GM18498 (cell line): ENCODE measurements around the gene DNAH3.

ENCODE experiments used
- ATAC-seq: cut with Tn5 transposase; IDR thresholded peaks from one replicate; pipeline ENCODE4 v1.9.1; 2021; ENCODE audit warnings: mild to moderate bottlenecking, moderate library complexity; ENCODE audit not compliant: unreplicated experiment

DNAH3 gene

GRCh38 chr16:20910781-20911321, 239.8 kb downstream of the DNAH3 start:
- no peak for ATAC-seq

- ATAC-seq, result no peak
These were observed 244.0 kb downstream of the DNAH3 start for GRCh38 chr16:20906341-20907255.

DNA sequence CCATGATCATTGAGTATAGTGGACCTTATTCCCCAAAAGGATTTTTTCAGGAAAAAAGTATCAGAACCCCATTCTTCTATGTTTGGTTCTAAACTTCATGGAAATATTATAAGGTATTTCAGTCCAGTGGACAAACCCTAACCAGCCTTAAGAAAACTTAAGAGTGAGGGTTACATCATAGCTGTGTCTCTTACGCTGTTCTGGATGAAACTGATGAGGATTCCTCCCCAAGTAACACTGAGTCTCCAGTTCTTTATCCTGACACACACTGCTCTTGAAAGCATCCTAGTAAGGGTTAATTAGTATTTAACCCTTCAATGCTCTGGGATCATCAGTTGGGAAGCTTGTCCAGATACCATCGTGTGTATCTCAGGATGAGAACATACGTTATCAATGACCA, 245.1 kb downstream of the DNAH3 start:
- no peak for ATAC-seq

DNA sequence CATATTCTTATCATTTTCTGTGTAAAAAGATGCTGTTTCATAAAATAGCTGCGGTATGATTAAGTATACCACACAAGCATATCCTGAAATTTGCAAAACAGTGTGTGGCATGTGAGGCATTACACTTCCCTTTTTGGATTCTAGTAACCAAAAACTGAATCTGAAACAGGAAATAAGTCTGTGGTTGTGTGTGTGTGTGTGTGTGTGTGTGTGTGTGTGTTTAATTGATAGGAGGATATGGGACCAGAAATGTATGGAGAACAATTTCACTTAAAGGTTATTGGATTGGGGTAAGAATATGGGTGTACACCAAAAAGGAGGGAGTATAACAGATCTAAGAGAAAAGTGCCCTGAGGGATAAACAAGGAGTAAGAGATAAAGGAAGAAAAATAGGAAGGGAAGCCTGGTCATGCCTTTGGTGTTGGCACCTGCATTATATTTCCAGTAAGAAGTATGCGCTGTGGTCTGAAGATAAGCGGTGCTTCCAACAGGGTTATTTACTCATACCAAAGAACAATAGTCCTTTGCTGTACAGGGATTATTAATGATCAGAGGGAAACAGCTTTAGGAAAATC, 246.1 kb downstream of the DNAH3 start:
- ATAC-seq, result no peak

- ATAC-seq, result no peak
These were observed 246.6 kb downstream of the DNAH3 start for GRCh38 chr16:20903899-20904506.

DNA sequence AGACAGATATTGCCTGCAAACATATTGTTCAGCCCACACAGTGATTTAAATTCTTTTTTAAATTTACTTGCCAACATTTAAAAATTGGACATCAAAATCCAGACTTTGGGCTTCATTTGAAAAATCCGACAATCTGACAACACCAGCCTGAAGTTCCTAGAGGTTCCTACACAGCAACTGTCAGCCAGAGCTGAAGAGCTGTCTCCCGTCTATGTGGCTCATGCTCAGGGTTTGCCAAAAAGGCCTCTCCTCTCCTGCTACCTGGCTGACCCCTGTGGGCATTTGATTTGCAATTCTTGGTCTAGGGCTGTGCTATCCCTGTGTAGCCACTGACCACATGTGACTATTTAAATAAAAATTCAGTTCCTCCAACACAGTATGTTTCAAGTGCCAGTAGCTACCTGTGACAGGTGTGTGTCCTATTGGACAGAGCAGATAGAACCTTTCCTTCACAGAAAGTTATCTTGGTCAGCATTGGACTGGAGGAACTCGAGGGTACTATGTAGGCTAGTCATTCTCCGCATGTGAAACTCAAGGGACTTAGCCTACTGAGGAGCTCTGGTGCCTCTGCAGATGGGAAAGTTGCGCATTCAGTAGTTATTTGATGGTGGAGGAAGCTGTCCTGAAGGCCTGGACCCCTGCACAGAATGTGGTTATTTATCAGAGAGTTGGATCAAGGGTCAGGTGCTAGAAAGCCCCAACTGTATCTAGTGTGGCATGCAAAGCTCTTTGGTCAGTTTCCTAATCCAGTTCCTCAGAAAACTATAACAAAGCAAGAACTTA, 247.3 kb downstream of the DNAH3 start:
- no peak for ATAC-seq

GRCh38 chr16:20902426-20902825, 248.2 kb downstream of the DNAH3 start:
- ATAC-seq, result no peak

DNA sequence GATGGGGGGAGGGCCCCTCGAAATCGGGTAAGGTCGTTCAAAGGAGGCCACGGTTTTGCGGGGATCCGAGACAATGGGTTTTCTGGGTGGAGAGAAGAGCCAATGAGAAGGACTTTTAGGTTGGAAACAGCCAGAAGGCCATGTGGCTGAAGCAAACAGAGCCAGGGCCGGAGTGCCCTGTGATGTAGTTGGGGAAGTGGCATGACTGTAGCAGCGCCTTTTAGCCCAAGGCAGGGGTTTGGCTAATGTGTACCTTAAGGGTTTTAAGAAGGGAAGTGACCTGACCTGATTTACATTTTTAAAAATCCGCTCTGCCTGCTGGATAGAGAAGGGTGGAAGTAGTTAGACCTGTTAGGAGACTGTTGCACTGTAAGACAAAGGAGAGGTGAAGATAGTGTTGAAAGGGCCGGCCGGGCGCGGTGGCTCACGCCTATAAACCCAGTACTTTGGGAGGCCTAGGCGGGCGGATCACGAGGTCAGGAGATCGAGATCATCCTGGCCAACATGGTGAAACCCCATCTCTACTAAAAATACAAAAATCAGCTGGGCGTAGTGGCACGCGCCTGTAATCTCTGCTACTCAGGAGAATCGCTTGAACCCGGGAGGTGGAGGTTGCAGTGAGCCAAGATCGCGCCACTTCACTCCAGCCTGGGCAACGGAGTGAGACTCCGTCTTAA, 249.1 kb downstream of the DNAH3 start:
- ATAC-seq, result no peak

GRCh38 chr16:20901068-20901435, 249.6 kb downstream of the DNAH3 start:
- no peak for ATAC-seq

DNA sequence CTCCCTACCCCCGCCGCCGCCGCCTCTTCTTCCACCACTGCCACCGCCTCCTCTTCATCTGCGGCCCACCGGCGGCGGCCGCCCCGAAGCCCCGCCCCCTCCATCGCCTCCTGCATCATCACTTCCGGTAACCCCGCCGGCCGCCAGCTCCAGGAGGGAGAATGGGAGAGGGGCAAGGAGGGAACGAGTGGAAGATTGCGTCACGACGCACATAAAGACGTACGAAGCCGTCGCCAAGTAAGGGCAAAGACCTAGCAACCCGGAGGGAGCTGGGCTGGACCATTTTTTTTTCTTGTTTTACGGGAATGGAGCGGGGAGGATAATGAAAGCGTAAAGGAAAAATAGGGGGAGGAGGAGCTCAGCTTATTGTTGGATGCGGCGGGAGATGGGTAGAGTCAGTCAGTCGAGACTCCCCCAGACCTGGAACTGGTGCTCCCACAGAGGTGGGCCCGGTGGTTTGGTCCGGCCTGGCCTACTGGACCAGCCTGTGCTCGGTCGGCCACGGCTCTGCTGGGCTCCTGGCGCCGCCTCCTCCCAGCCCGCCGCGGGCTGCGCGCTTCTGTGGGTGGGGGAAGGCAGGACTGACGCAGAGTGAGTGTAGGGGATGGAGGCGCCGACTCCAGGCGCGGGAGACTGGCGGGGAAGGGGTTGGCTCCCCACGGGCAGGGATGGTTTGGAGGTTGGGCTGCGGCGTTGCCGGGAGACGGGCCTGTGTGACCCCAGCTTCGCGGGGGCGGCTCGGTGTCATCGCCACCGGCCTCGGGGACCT, 250.2 kb downstream of the DNAH3 start, which contains the start of the genes DCUN1D3 and LYRM1:
TSS of gene DCUN1D3 (minus strand) at position 60 of the 769 bp plus-strand sequence. CDS start 37,820 bp downstream, outside the sequence.
TSS of gene LYRM1 (plus strand) at position 473 of the 769 bp plus-strand sequence. CDS start 14,785 bp downstream, outside the sequence.
- ATAC-seq, result peak; percentile 81

DNA sequence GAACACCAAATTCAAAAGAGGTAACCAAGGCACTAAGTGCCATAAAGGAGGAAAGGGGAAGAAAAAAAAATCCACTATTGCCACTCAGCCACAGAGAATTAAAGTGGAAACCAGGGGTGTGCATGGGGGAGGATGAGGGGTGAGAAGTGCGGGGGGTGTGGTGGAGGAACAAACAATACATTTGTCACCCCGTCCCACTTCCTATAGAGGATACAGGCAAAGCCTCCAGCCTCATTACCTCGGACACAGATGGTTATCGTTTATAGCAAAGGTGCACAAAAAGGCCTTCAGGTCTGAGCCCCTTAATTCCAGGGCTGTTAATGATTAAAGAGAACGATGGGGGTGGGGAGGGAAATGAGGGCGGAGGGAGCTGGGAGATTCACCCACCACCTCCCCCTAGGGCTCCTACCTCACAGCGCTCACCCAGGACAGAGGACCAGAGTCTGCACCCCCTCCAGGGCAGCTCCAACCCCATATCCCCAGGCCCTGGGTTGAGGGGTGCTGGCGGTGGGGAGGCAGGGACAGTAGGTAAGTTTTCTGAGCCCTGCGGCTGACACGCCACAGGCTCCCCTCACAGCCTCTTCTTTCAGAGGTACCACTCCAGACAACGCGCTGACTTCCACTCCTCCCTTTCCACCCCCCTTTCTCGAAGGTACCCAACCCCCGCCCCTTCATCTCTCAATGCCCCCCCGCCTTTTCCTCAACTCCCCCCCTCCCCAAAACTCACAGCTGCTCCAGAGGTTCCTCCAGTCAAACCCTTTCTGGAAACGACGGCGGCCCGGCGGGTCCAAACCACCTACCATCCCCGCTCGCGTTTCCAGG, 251.0 kb downstream of the DNAH3 start:
- ATAC-seq, result no peak

- no peak for ATAC-seq
These were observed 251.6 kb downstream of the DNAH3 start for GRCh38 chr16:20899071-20899470.

GRCh38 chr16:20897922-20898321, 252.7 kb downstream of the DNAH3 start:
- no peak for ATAC-seq

- no peak for ATAC-seq
These were observed 253.3 kb downstream of the DNAH3 start for GRCh38 chr16:20897253-20897897.

DNA sequence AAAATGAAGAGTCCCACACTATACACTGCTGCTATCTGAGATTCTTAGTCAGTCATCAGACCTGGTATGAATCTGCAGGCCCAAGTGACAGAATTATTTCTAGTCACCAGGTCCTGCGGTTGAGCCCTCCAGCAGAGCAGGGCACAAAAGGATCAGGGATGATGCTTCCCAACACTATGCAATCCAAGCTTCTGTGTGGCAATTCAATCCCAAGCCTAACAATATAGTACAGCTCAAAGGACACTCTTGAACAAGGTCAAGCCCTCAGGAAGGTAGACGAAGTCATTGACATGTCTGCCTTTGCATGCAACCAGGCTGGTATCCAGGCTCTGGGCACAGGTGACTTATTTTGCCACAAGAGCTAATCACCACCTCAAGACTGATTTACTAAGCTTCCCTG, 256.3 kb downstream of the DNAH3 start:
- ATAC-seq, result no peak

DNA sequence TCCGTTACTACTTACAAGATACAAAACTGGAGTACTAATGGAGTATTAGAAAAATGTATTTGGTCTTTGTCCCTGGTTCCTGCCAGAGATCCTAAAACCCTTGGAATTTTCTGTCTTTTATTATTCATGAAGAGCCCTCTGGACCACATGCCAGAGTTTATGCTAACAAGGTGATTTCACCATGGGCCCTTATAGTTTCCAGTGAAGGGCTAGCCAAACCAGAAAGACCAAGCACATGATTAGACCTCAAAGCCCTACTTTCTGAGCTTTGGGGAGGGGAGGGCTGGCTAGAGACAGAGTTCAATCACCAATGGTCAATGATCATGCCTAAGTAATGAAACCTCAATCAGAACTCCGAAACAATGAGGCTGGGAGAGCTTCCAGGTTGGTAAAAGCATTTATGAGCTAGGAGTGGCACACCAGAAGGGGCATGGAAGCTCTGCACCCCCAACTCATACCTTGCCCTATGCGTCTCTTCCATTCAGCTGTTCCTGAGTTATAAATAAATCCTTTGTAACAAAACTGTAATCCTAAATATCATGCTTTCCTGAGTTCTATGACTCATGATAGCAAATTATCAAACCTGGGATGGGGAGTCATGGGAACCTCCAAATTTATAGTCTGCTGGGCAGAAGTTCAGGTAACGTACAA, 260.9 kb downstream of the DNAH3 start:
- ATAC-seq, result no peak

DNA sequence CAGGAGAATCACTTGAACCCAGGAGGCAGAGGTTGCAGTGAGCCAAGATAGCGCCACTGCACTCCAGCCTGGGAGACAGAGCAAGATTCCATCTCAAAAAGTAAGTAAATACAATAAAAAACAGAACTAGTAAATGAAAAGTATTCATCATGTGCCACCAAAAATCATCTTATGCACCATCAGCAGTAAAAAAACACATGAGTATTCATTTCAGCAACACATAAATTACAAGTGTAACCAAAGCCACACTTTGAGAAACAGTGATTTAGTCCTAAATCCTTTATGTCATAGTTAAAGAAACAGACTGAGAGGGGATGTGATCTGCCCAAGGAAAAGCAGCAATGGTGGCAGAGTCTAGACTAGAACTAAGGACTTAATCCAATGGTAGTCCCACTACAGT, 263.4 kb downstream of the DNAH3 start:
- ATAC-seq, result no peak

DNA sequence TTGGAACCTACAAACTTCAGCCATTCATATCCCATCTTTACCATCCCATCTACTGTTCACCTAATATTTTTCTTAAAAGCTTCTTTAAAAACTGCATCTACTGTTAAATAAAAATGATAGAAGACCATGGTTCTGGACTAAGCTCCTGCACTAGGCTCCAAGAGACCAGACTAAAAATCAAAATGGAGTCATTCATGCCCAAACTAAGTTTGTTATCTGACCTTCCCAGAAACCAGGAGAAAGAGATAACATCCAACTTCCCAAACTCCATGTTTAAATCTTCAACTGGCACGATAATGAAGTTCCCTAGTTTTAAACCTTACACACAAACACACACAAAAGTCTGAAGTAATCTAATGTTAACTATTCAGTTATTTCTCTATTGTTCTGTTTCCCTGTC, 264.3 kb downstream of the DNAH3 start:
- no peak for ATAC-seq
